ENCODE measurements around the gene MAPT. TPM values are rescaled to one million over a fixed set of nuclear protein-coding genes. Genes with fewer than 3 reads are reported as not detected.

MAPT gene
- total RNA-seq, 1 experiment from 2014 or later = 37.5 TPM

DNA sequence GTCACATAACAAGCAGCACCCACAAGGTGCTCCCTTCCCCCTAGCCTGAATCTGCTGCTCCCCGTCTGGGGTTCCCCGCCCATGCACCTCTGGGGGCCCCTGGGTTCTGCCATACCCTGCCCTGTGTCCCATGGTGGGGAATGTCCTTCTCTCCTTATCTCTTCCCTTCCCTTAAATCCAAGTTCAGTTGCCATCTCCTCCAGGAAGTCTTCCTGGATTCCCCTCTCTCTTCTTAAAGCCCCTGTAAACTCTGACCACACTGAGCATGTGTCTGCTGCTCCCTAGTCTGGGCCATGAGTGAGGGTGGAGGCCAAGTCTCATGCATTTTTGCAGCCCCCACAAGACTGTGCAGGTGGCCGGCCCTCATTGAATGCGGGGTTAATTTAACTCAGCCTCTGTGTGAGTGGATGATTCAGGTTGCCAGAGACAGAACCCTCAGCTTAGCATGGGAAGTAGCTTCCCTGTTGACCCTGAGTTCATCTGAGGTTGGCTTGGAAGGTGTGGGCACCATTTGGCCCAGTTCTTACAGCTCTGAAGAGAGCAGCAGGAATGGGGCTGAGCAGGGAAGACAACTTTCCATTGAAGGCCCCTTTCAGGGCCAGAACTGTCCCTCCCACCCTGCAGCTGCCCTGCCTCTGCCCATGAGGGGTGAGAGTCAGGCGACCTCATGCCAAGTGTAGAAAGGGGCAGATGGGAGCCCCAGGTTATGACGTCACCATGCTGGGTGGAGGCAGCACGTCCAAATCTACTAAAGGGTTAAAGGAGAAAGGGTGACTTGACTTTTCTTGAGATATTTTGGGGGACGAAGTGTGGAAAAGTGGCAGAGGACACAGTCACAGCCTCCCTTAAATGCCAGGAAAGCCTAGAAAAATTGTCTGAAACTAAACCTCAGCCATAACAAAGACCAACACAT, 104.9 kb downstream of the MAPT start, which contains the start of gene STH:
STH (plus strand) TSS at position 264 of the 913 bp plus-strand sequence; CDS start at position 294, 30 bp downstream.
- no peaks in the 10 kb centered on the region for H3K9me2 ChIP-seq (ENCODE audit: insufficient read depth)
- intact Hi-C loops (cut with micrococcal nuclease) = no loop called here
- no peaks in the 10 kb centered on the region for H3K36me3 ChIP-seq (ENCODE audit: control insufficient read depth in 1 of 2, insufficient read depth in 2 of 2, low read length in 2 of 2)
- no peaks in the 10 kb centered on the region for H3K79me2 ChIP-seq (ENCODE audit: insufficient read depth, low read length)
- RAD21 ChIA-PET (ENCODE audit: low non-redundant PET in 1 of 2, low total read pairs in 2 of 2, uncharacterized antibody in 2 of 2, unreplicated experiment in 2 of 2) = no interaction called here
- no peak for DNase-seq (ENCODE audit: low read depth, low spot score)
- no peak within 1 kb of the TSS for H3K4me2 ChIP-seq (ENCODE audit: low read length)
- no peak within 1 kb of the TSS for H3K27ac ChIP-seq (ENCODE audit: low read depth, low read length)
- H3K4me1 ChIP-seq (ENCODE audit: control insufficient read depth in 1 of 2, insufficient read depth in 2 of 2, low read length in 2 of 2) = 0 out of 4 replicates have a peak, but pooled peaks cover 0 to 4% of the 10 kb centered on the region in 2 experiments
- H3K9me3 ChIP-seq (ENCODE audit: control insufficient read depth in 1 of 2, insufficient read depth in 1 of 2, low read depth in 1 of 2, low read length in 2 of 2) = no peaks in the 10 kb centered on the region
- no peak within 1 kb of the TSS for H3K9ac ChIP-seq (ENCODE audit: low read length)
- TF ChIP-seq ELF1 (IDR thresholded peaks at IDR 0.05; ENCODE audit: borderline replicate concordance, low read depth) (no peak), POLR2A (IDR thresholded peaks at IDR 0.05; ENCODE audit: borderline replicate concordance, extremely low read depth, insufficient read depth, insufficient read length) (no peak), ZNF274 (IDR thresholded peaks at IDR 0.05; ENCODE audit: low read depth, low read length) (no peak)
- TF ChIP-seq, protein P1, sequence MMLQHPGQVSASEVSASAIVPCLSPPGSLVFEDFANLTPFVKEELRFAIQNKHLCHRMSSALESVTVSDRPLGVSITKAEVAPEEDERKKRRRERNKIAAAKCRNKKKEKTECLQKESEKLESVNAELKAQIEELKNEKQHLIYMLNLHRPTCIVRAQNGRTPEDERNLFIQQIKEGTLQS (IDR thresholded peaks at IDR 0.05) = no peak
- no peak for ATAC-seq
- POLR2A ChIA-PET = no interaction called here
- CTCF ChIA-PET = interaction anchor here (1.6 kb wide), 1 partner anchor 359 kb away, joined by 3 read pairs; no protein-coding TSS in a partner anchor
- H3K4me3 ChIP-seq (replicated peaks in 1 of 2; ENCODE audit: low read depth in 1 of 2, low read length in 2 of 2) = no peak within 1 kb of the TSS
- BruUV-seq (replicated peaks) = no TSS peak
- no peak within 1 kb of the TSS for H2AFZ ChIP-seq (ENCODE audit: low read depth, low read length, poor library complexity, severe bottlenecking)
- no peaks in the 10 kb centered on the region for H4K20me1 ChIP-seq (ENCODE audit: insufficient read depth)
- no peaks in the 10 kb centered on the region for H3K27me3 ChIP-seq (ENCODE audit: insufficient read depth, low read length)

DNA sequence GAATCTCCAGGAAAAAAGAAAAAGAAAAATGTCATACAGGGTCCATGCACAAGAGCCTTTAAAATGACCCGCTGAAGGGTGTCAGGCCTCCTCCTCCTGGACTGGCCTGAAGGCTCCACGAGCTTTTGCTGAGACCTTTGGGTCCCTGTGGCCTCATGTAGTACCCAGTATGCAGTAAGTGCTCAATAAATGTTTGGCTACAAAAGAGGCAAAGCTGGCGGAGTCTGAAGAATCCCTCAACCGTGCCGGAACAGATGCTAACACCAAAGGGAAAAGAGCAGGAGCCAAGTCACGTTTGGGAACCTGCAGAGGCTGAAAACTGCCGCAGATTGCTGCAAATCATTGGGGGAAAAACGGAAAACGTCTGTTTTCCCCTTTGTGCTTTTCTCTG, 105.5 kb downstream of the MAPT start:
- RAD21 ChIA-PET (ENCODE audit: low non-redundant PET in 1 of 2, low total read pairs in 2 of 2, uncharacterized antibody in 2 of 2, unreplicated experiment in 2 of 2) = no interaction called here
- Histone ChIP-seq H3K4me2 (ENCODE audit: low read length) (no peak overlapping the region), H3K27me3 (ENCODE audit: insufficient read depth, low read length) (no peaks in the 10 kb centered on the region), H3K9me3 (ENCODE audit: control insufficient read depth in 1 of 2, insufficient read depth in 1 of 2, low read depth in 1 of 2, low read length in 2 of 2) (no peaks in the 10 kb centered on the region), H3K9ac (ENCODE audit: low read length) (no peak overlapping the region), H4K20me1 (ENCODE audit: insufficient read depth) (no peaks in the 10 kb centered on the region), H3K4me1 (ENCODE audit: control insufficient read depth in 1 of 2, insufficient read depth in 2 of 2, low read length in 2 of 2) (0 out of 4 replicates have a peak, but pooled peaks cover 0 to 4% of the 10 kb centered on the region in 2 experiments), H3K4me3 (replicated peaks in 1 of 2; ENCODE audit: low read depth in 1 of 2, low read length in 2 of 2) (no peak overlapping the region), H3K9me2 (ENCODE audit: insufficient read depth) (no peaks in the 10 kb centered on the region), H3K36me3 (ENCODE audit: control insufficient read depth in 1 of 2, insufficient read depth in 2 of 2, low read length in 2 of 2) (no peaks in the 10 kb centered on the region), H3K27ac (ENCODE audit: low read depth, low read length) (no peak overlapping the region), H2AFZ (ENCODE audit: low read depth, low read length, poor library complexity, severe bottlenecking) (no peak overlapping the region), H3K79me2 (ENCODE audit: insufficient read depth, low read length) (no peaks in the 10 kb centered on the region)
- intact Hi-C loops (cut with micrococcal nuclease) = loop anchor here (5.0 kb wide), 3 partner anchors 192 to 837 kb away; partner anchors contain the start of gene KANSL1
- DNase-seq (ENCODE audit: low read depth, low spot score) (no peak), ATAC-seq (no peak)
- POLR2A ChIA-PET = no interaction called here
- CTCF ChIA-PET = interaction anchor here (0.7 to 2.7 kb wide), 3 partner anchors 45 to 360 kb away, joined by 3 to 11 read pairs (median 3); no protein-coding TSS in a partner anchor
- no TSS peak for BruUV-seq (replicated peaks)
- TF ChIP-seq POLR2AphosphoS5 (IDR thresholded peaks at IDR 0.05; ENCODE audit: low read depth, low read length) = no peak
- TF ChIP-seq CEBPB (IDR thresholded peaks at IDR 0.05; ENCODE audit: low read depth) = no peak
- no peak for TF ChIP-seq YY1 (IDR thresholded peaks at IDR 0.05; ENCODE audit: extremely low read depth, insufficient replicate concordance, low read depth, low read length)
- no peak for TF ChIP-seq SP1 (IDR thresholded peaks at IDR 0.05; ENCODE audit: low read depth)
- TF ChIP-seq JUND (IDR thresholded peaks at IDR 0.05) = no peak
- TF ChIP-seq TCF7L2 (IDR thresholded peaks at IDR 0.05; ENCODE audit: borderline replicate concordance, extremely low read depth, insufficient read depth, insufficient read length) = no peak

Data from HCT116 (cell line).